Measurements from ENCODE around the gene TCAIM.
A peak's percentile ranks its signal among the peaks of the same experiment; 100 is the strongest.

TCAIM gene

DNA sequence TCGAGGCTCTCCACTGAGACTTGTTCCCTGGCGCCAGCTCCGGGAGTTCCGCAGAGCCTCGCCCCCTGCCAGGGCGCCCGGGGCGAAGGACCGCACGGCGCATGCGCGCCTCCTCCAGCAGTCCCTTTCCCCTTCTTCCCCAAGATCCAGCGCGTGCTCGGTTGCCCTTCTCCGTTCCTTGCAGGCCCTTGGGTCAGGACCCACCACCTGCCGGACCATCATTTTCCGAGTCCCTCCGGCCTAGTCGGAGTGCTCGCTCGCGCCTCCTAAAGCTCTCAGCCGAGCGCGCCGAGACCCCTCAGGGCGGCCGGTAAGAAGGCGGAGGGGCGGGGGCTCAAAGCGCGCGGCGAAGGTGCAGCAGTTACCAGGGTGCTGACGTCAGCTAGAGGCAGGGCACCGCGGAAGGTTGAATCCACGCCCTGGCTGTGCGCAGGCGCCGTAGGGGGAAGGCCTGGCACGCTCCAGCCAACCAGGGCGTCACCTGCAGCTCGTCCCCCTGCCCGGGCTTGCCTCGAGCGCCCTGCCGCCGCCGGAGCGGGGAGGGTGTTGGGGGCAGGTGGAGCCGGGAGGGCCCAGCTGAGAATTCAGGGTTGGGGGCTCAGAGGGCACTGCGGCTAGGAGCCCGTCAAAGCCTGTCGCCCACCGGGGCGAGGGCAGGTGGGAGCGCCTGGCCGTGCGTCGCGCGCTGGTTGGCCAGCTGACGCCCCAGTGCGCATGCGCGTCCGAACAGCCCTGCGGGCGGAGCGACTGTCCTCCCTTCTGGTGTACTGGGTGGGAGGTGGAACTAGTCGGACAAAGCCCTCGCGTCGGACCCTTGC, at the start of gene TCAIM:
TSS of gene TCAIM (plus strand) at position 757 of the 818 bp plus-strand sequence. CDS start 16,017 bp downstream, outside the sequence.
- DNase-seq (ENCODE audit: low read depth), result peak; percentile 71

- DNase-seq (ENCODE audit: low read depth), result no peak
These were observed 48.6 kb upstream of the TCAIM start for GRCh38 chr3:44289882-44290462.

GRCh38 chr3:44292276-44292675, 46.3 kb upstream of the TCAIM start:
- DNase-seq (ENCODE audit: low read depth), result no peak

DNA sequence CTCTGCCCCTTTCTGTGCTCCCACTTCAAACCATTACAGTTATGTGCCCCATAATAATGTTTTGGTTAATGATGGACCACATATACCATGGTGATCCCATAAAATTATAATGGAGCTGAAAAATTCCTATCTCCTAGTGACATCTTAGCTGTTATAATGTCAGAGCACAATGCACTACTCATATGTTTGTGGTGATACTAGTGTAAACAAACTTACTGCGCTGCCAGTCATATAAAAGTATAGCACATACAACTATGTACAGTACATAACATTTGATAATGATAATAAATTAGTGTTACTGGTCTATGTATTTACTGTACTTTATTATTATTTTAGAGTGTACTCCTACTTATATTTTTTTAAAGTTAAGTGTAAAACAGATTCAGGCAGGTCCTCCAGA, 45.6 kb upstream of the TCAIM start:
- no peak for DNase-seq (ENCODE audit: low read depth)

DNA sequence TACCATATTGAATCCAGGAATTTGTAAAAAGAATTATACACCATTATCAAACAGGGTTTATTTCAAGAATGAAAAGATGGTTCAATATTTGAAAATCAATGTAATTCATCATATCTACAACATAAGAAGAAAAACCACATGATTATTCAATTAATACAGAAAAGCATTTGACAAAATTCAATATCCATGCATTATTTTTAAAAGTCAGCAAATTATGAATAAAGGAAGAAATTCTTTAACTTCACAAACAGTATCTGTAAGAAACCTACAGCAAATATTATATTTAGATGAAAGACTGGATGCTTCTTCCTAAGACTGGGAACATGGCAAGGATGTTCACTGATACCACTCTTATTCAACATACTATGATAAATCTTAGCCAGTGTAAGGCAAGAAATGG, 41.3 kb upstream of the TCAIM start:
- no peak for DNase-seq (ENCODE audit: low read depth)

GRCh38 chr3:44301746-44302145, 36.8 kb upstream of the TCAIM start:
- no peak for DNase-seq (ENCODE audit: low read depth)

DNA sequence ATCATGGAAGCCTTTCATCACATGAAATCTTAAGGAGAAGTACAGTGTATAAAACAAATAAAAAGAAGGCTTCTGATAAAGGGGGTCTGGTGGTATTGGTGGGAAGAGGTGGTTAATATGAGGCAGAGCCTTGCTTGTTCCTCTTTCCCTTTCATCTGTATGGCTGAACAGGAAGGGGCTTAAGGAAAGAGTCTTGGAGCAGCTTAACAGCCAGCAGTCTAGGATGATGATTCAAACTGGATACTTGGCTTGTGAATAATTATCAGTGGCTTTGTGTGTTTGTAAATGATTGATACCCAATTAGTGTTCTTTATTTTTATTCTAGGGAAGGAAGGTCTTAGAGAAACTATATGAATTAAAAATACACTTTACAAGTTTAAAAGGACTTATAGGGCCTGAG, 29.1 kb upstream of the TCAIM start:
- DNase-seq (ENCODE audit: low read depth), result no peak

DNA sequence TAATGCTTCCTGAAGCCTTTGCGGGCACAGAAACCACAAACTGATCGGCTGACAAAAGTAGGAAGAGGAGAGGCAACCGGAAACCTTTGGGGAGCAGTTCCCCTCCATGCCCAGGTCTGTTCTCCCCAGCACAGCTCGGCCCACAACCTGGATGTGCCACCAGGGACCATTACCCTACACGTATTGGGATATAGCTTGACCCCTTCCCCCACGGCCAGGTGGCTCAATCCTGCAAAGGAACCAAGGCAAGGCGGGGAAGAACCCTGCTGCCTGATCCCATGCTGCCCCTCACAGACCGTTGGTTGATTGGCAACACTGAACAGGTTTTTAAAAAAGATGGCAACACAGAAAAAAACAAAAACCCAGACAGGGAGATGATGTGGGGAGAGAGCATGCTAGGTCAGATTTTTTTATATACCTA, 19.7 kb upstream of the TCAIM start:
- DNase-seq (ENCODE audit: low read depth), result no peak

DNA sequence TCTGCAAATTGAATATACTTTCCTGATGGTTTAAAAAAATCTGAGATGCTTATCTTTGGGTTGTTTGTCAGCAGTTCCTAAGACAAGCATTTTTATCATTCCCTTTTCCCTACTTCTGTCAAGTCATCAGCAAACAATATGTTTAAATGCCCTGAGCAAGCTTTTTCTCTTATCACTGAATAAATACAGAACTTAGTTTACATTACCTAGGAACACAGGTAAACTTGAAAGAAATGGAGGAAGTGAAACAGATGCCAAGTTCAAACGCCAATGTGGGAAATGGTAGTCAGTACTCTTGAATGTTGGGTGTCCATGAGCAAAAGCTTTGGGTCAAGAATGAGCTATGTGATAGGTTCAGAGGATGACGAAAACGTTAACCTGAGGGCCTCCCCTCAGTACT, 17.2 kb upstream of the TCAIM start:
- DNase-seq (ENCODE audit: low read depth), result no peak

DNA sequence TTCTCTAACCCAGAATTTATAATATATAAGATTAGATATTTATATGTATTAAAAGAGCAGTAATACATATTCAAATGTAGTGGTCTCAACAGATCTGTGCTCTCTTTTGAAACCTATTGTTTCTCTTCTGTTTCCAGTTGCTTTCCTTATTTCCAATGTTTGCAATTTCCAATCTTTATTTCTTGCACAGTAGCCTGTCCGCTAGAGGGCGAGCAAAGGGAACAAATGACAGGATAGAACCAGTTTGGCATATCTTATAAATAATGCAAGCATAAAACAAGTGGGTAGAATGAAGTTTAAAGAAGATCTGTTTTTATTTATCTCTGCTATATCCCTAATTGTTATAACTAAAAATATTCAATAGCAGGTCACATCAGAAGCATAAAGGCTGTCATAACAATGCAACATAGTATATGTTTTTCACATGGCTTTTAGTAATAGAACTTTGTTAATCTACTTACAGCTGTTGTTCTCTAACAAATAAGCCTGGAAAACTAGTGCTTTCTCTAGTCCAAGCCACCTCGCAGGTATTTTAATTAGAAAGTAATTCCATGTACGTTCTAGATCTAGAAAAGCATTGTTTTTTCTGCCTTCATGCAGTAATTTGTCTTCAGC, 15.1 kb upstream of the TCAIM start:
- DNase-seq (ENCODE audit: low read depth), result no peak

DNA sequence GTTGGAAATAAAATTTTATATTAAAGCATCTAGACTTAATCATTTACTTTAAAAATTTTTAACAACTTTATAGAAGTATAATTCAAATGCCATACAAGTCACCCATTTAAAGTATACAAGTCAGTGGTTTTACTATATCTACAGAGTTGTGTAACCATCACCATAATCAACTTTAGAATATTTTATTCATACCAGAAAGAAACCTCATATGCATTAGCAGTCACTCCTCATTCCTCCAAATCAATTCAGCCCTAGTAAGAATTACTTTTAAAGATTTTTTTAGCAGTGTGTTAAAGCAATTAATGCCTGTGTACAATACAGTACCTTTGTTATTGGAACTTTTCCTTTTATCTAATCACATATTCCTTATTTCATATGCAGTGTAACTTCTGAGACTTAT, 14.0 kb upstream of the TCAIM start:
- no peak for DNase-seq (ENCODE audit: low read depth)

- DNase-seq (ENCODE audit: low read depth), result no peak
These were observed 12.5 kb upstream of the TCAIM start for GRCh38 chr3:44326019-44326418.

DNA sequence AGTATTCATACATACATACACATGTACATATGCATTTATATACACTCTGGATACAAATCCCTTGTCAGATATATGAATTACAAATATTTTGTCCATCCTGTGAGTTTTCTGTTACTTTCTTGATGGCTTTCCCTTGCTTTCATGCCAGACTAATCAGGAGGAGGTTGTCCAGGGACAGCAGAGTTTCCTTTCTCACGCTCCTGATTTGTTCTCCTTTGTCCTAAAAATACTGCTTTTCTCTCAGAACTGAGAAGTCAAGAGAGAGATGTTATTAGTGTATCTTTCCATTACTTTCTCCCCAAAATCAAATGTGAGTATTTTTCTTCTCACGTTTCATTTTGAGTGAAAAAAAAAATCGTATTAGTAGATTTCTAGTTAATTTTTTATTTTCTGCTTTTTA, 12.1 kb upstream of the TCAIM start:
- no peak for DNase-seq (ENCODE audit: low read depth)

GRCh38 chr3:44329946-44330345, 8.6 kb upstream of the TCAIM start:
- no peak for DNase-seq (ENCODE audit: low read depth)

GRCh38 chr3:44330444-44330843, 8.1 kb upstream of the TCAIM start:
- no peak for DNase-seq (ENCODE audit: low read depth)

DNA sequence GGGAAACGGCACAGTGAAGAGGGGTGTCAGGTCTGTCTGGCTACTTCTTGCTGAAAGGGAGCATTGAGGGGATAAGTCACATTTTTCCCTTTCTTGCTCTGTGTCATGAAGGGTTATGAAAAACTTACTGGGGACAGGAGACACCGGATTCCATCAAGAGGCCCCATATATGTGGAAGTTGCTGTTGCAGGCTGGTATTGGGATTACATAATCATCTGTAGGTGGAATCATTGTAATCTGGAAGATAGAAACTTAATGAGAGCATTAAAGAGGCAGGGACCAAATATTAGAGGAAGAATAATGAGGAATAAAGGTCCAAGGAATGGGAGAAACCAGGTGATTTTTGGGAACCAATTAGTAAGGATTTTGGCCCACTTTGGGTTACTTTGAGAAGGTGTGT, 4.2 kb upstream of the TCAIM start:
- no peak for DNase-seq (ENCODE audit: low read depth)

GRCh38 chr3:44337248-44337785, 1.2 kb upstream of the TCAIM start:
- no peak for DNase-seq (ENCODE audit: low read depth)

DNA sequence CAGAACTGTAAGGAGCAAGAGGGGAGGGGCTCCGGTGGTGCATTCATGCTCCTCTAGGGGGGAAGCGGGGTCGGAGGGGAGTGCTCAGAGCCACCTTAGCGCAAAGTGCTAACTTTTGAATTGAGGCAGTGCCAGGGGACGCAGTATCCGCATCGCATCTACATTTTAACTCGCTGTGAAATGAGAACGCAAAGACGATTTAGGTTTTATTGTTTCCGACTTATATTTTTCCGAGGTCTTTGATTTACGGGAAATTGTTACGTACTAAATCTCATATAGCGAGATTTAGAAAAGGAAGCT, 212 bp downstream of the TCAIM start:
- DNase-seq (ENCODE audit: low read depth), result no peak

GRCh38 chr3:44339181-44340057, 853 bp downstream of the TCAIM start:
- DNase-seq (ENCODE audit: low read depth), result no peak

- no peak for DNase-seq (ENCODE audit: low read depth)
These were observed 1.5 kb downstream of the TCAIM start for GRCh38 chr3:44340058-44340395.

DNA sequence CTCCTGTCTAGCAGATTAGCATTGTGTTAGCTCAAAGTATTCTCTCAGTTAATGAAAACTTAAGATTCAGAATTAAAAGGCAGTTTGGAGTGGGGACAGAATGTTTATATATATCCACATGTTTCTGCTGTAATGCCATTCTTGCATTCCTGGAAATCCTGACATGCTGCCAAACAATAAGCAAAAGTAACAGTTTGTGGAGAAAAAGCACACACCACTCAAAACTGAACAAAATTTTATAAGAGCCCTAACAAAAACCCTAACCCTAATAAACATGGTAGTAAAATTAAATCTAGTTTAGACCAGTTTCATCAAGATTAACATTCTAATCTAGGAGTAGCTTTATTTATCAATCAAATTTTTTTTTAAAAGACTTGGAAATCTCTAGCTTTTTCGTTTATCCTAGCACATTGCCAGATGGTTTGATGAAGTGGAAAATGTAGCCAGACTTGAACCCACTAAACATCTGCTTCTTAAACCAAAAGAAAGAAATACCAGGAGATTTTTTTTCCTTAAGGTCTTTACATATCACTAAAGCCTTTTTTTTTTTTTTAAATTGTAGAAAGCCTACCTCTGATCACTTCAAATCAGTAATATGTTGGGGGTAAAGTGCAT, 3.7 kb downstream of the TCAIM start:
- DNase-seq (ENCODE audit: low read depth), result no peak

DNA sequence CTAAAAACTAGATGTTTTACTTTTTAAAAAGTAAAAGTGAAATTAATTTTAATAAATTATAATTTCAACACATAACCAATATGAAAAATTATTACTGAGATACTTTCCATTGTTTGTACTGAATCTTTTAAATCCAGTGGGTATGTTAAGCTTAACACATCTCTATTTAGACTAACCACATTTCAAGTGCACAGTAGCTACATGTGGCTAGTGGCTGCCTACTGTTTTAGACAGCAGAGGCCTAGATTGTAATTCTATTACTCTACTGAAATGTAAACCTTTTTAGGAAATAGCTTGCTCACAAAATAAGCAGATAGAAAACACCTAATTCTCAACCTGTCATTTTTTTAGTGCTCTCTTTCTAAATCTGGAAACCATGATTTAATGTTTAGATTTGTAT, 4.9 kb downstream of the TCAIM start:
- DNase-seq (ENCODE audit: low read depth), result no peak
